D721Med (cell line): Measurements from ENCODE around the gene ASH1L.
"Not testable (repeated sequence)": the region's sequence is repeated elsewhere in the genome, so short reads cannot be mapped to it uniquely, and the experiment has no call there.

Experiments
- DNase-seq: peaks from one replicate; pipeline ENCODE4 v3.0.0; 2011; ENCODE audit warnings: low spot score; ENCODE audit not compliant: insufficient read length
- FAIRE-seq: peaks from 2 replicates; lab custom pipeline; 2011; peaks lifted over from hg19 to GRCh38; lab: Jason Lieb, UNC
- TF ChIP-seq, protein P1 (sequence below): IDR thresholded peaks from 2 replicates; pipeline ENCODE4 v1.5.1; 2012; ENCODE audit warnings: mild to moderate bottlenecking, control low read depth; ENCODE audit not compliant: insufficient read depth; ENCODE audit errors: missing control alignments

ASH1L gene, protein sequence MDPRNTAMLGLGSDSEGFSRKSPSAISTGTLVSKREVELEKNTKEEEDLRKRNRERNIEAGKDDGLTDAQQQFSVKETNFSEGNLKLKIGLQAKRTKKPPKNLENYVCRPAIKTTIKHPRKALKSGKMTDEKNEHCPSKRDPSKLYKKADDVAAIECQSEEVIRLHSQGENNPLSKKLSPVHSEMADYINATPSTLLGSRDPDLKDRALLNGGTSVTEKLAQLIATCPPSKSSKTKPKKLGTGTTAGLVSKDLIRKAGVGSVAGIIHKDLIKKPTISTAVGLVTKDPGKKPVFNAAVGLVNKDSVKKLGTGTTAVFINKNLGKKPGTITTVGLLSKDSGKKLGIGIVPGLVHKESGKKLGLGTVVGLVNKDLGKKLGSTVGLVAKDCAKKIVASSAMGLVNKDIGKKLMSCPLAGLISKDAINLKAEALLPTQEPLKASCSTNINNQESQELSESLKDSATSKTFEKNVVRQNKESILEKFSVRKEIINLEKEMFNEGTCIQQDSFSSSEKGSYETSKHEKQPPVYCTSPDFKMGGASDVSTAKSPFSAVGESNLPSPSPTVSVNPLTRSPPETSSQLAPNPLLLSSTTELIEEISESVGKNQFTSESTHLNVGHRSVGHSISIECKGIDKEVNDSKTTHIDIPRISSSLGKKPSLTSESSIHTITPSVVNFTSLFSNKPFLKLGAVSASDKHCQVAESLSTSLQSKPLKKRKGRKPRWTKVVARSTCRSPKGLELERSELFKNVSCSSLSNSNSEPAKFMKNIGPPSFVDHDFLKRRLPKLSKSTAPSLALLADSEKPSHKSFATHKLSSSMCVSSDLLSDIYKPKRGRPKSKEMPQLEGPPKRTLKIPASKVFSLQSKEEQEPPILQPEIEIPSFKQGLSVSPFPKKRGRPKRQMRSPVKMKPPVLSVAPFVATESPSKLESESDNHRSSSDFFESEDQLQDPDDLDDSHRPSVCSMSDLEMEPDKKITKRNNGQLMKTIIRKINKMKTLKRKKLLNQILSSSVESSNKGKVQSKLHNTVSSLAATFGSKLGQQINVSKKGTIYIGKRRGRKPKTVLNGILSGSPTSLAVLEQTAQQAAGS (N-terminal part only)

DNA sequence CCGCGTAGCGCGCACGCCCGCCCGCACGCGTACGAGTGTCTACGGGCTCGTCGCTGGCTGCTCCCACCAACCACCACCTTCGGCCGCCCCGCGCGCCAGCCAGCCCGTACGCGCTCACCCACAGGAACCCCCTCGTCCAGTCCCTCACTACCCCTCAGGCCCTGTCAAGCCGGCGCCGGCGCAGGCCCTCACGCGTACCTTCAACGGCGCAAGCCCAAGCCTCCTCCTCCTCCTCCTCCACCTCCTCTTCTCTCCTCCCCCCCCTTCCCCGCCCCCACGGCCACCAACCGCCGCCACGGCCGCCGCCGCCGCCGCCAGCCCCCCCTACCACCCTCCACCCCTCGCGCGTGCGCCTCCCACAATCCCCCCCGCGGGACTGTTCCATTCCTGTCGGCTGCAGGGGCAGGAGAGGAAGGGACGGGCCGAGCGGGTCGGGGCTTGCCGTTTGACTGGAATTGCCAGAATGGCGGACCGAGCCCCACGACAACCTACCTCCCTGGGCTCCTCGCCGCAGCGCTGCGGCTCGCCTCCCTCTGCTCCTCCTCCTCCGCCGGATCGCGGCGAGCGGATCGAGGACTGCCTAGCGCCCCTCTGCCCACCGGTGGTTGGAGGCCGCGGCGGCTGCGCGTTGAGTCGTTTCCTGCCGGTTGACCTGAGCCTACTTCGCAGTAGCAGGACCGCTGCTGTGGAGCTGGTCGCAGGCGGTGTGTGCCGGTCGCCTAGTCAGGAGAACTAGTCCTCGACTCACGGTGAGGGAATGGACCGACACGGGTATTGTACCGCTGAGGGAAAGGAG, at the start of gene ASH1L:
TSS of gene ASH1L (minus strand) at position 223 of the 796 bp plus-strand sequence. CDS start 41,284 bp downstream, outside the sequence.
- FAIRE-seq (no peak), DNase-seq (peak; percentile 82)
- TF ChIP-seq, protein P1, sequence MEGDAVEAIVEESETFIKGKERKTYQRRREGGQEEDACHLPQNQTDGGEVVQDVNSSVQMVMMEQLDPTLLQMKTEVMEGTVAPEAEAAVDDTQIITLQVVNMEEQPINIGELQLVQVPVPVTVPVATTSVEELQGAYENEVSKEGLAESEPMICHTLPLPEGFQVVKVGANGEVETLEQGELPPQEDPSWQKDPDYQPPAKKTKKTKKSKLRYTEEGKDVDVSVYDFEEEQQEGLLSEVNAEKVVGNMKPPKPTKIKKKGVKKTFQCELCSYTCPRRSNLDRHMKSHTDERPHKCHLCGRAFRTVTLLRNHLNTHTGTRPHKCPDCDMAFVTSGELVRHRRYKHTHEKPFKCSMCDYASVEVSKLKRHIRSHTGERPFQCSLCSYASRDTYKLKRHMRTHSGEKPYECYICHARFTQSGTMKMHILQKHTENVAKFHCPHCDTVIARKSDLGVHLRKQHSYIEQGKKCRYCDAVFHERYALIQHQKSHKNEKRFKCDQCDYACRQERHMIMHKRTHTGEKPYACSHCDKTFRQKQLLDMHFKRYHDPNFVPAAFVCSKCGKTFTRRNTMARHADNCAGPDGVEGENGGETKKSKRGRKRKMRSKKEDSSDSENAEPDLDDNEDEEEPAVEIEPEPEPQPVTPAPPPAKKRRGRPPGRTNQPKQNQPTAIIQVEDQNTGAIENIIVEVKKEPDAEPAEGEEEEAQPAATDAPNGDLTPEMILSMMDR: no peak

DNA sequence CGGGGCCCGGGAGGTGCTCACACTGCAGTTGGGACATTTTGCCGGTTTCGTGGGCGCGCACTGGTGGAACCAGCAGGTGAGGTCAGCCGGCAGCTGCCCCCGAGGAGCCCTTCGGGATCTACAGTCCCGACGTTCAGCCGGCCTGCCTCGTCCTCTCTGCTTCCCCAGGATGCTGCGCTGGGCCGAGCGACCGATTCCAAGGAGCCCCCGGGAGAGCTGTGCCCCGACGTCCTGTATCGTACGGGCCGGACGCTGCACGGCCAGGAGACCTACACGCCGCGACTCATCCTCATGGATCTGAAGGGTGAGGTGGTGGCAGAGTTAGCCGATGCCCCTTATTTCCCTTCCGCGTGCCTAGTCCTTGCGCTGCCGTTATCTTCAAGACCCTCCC, 47.6 kb upstream of the ASH1L start:
- DNase-seq: not testable (repeated sequence)

DNA sequence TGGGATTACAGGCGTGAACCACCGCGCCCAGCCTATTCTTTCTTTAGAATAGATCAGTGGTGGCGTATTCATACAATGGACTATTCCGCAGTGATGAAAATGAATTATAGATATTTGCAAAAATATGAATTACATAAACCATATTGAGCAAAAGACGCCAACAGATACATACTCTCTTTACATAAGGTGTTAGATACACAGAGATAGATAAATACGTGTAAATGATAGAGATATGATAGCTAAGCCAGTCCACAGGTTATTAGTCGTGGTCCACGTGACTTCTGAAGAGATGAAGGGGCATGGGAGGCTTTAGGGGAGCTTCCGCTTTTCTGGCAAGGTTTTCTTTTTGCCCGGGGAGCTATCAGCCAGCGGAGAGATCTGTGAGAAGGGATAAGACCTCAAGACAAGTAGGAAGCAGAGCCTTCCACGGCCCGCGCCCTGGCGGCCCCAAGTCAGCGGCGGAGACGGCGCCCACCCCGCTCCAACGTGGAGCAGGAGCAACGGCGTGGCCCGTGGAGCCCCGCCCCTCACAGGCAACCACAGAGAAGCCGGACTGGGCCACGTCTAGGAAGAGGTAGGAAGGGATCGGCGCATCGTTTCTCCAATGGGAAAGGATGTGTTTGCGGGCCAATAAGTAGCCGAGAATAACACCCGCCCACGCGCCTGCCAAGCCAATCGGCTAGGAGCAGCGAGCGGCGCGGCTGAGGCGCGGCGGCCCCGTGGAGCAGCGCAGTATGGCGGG, 47.1 kb upstream of the ASH1L start, which contains the start of gene MSTO1:
TSS of gene MSTO1 (plus strand) at position 704 of the 742 bp plus-strand sequence. CDS start at position 735, 31 bp downstream.
- FAIRE-seq: no peak

More for the DNA sequence above, 47.6 kb upstream of the ASH1L start:
- FAIRE-seq: not testable (repeated sequence)

DNA sequence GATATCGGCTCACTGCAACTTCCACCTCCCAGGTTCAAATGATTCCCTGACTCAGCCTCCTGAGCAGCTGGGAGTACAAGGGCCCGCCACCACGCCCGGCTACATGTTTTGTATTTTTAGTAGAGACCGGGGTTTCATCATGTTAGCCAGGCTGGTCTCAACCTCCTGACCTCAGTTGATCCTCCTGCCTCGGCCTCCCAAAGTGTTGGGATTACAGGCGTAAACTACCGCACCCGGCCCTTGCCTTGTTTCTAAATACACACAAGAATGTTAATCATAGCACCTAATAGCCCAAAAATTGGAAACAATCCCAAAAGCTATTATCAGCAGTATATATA, 46.3 kb upstream of the ASH1L start:
- TF ChIP-seq, protein P1: no peak
- FAIRE-seq (no peak), DNase-seq (no peak)

More for the DNA sequence above, 47.1 kb upstream of the ASH1L start, which contains the start of gene MSTO1:
- TF ChIP-seq, protein P1: no peak
- DNase-seq: peak; percentile 86

DNA sequence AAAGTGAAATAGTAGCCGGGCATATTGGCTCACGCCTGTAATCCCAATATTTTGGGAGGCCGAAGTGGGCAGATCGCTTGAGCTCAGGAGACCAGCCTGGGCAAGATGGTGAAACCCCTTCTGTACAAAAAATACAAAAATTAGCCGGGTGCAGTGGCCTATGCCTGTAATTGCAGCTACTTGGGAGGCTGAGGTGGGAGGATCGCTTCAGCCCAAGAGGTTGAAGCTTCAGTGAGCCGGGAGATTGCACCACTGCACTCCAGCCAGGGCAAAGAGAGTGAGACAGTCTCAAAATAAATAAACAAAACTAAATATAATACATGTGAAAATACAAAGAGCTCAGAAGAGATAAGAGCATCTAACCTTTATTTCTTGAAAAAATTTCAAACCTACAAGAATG, 45.1 kb upstream of the ASH1L start:
- FAIRE-seq: no peak

DNA sequence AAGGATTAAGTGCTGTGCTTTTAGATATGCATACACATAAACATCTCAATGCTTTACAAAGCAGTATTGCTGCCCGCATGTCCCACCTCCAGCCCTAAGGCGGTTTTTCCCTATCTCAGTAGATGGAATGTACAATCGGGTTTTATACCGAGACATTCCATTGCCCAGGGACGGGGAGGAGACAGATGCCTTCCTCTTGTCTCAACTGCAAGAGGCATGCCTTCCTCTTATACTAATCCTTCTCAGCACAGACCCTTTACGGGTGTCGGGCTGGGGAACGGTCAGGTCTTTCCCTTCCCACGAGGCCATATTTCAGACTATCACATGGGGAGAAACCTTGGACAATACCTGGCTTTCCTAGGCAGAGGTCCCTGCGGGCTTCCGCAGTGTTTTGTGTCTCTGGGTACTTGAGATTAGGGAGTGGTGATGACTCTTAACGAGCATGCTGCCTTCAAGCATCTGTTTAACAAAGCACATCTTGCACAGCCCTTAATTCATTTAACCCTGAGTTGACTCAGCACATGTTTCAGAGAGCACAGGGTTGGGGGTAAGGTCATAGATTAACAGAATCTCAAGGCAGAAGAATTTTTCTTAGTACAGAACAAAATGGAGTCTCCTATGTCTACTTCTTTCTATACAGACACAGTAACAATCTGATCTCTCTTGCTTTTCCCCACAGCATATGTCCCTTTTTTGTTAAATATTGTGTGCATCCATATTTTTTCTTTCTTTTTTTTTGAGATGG, 37.4 kb upstream of the ASH1L start:
- not testable (repeated sequence) for FAIRE-seq, DNase-seq

More for the DNA sequence above, 45.1 kb upstream of the ASH1L start:
- TF ChIP-seq, protein P1: no peak
- no peak for DNase-seq
